ENCODE measurements around the gene SLIT1.

Gene SLIT1

DNA sequence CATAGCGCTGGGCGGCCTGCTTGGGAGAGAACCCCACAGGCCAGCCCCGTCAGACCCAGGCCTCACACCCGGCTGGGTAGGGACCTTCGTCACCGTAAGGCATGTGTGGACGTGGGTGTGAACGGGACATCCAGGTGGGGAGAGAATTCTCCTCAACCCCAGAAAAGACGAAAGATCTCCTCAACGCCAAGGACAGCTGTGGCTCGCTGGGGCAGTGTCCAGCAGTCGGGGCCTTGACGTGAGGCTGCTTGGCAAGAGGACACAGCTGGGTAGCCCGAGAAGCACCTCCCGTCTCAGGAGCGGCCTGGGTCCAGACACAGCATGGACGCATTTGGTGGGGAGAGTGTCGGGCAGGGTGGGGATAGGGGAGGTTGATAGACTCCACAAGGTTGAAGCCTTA is 1.2 kb upstream of the SLIT1 start:
- POLR2A ChIA-PET = no interaction called here

DNA sequence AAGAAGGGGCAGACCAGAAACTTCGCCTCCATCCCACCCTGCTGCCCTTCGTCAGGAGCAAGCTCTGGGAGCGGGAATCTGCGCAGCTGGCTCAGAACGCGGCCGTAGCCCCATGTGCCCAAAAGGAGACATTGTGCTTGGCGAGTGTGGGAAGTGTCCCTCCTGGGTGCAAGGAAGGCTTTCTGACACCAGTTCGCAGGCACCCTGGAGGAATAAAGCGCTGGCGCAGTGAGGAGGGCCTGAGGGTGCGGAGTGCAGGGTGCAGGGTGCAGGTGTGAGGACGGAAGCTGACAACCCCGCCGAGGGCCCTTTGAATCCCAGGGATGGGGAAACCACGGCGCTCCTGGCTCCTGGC is 811 bp downstream of the SLIT1 start:
- DNase-seq (ENCODE audit: extremely low spot score) = no peak
- ChIA-PET POLR2A (no interaction called here), CTCF (interaction anchor here (1.6 kb wide), 1 partner anchor 11 kb away, joined by 6 read pairs; no protein-coding TSS in a partner anchor)
- no peak for TF ChIP-seq FOXK2 (IDR thresholded peaks at IDR 0.05)
- TF ChIP-seq LEF1 (IDR thresholded peaks at IDR 0.05; ENCODE audit: borderline replicate concordance) = no peak
- TF ChIP-seq FOXM1 (IDR thresholded peaks at IDR 0.05; ENCODE audit: borderline replicate concordance) = no peak
- TF ChIP-seq TARDBP (IDR thresholded peaks at IDR 0.05) = no peak
- TF ChIP-seq CTBP1 (IDR thresholded peaks at IDR 0.05; ENCODE audit: borderline replicate concordance) = no peak
- no peak for TF ChIP-seq ZNF384 (IDR thresholded peaks at IDR 0.05)
- TF ChIP-seq ELF4 (IDR thresholded peaks at IDR 0.05) = no peak
- TF ChIP-seq NFRKB (IDR thresholded peaks at IDR 0.05) = no peak

More for the DNA sequence above, 1.2 kb upstream of the SLIT1 start:
- TF ChIP-seq FOXM1 (IDR thresholded peaks at IDR 0.05; ENCODE audit: borderline replicate concordance) (no peak), HDGF (IDR thresholded peaks at IDR 0.05; ENCODE audit: borderline replicate concordance) (no peak), NFRKB (IDR thresholded peaks at IDR 0.05) (no peak), SP1 (IDR thresholded peaks at IDR 0.05) (no peak), BHLHE40 (IDR thresholded peaks at IDR 0.05; ENCODE audit: borderline replicate concordance) (no peak), L3MBTL2 (conservative IDR thresholded peaks at IDR 0.05) (no peak)
- CTCF ChIA-PET = no interaction called here
- DNase-seq (ENCODE audit: extremely low spot score) = no peak

DNA sequence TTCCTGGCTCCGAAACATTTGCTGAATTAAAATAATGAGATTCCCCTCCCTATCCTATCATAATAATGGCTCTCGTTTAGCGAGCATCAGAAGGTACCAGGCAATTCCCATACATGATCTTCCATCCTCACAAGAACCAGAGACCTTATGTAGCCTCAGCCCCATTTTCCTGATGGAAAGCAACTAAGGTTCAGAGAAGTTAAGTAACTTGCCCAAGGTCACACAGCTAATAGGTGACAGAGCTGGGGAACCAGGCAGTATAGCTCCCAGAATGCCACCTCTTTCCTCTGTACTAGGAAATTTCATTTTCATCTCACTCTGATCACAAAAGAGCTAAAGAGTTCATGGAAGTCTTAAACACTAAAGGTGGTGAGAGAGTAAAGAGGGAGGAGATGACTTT is 2.4 kb downstream of the SLIT1 start:
- TF ChIP-seq CTBP1 (IDR thresholded peaks at IDR 0.05; ENCODE audit: borderline replicate concordance) = no peak
- TF ChIP-seq LEF1 (IDR thresholded peaks at IDR 0.05; ENCODE audit: borderline replicate concordance) = no peak
- no peak for TF ChIP-seq FOXK2 (IDR thresholded peaks at IDR 0.05)
- no peak for TF ChIP-seq L3MBTL2 (conservative IDR thresholded peaks at IDR 0.05)
- no peak for TF ChIP-seq ELF4 (IDR thresholded peaks at IDR 0.05)
- no peak for TF ChIP-seq ARNT (IDR thresholded peaks at IDR 0.05)
- TF ChIP-seq SP1 (IDR thresholded peaks at IDR 0.05) = no peak
- no peak for TF ChIP-seq FOXM1 (IDR thresholded peaks at IDR 0.05; ENCODE audit: borderline replicate concordance)
- no peak for DNase-seq (ENCODE audit: extremely low spot score)
- POLR2A ChIA-PET = no interaction called here
- CTCF ChIA-PET = no interaction called here

DNA sequence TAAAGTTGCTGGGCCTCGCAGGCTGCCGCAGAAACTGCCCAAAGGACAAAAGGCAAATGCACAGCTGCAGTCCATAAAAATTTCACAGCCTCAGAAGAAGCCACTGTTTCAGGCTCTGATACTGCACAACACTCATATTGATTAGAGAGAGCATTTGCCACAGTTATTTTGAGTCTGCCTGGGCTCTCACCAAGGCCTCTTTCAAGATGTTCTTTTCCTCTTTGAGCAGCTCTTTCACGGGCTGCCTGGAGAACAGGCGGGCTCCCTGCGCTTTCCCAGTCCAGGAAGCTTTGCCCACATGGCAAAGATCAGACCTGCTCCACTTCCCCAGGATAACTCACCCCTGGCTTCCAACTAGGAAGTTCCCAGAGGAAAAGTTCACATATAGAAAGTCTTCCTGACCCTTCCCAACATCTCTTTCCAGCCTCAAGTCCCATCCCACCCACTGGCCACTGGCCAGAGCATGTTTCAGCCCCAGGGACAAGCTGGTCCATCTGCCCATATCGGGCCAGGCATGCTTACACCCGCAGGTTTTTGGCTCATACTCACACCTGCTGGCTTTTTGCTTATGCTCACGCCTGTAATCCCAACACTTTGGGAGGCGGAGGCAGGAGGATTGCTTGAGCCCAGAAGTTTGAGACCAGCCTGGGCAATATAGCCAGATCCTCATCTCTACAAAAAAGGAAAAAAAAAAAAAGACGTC is 3.3 kb downstream of the SLIT1 start:
- POLR2A ChIA-PET = no interaction called here
- TF ChIP-seq BHLHE40 (IDR thresholded peaks at IDR 0.05; ENCODE audit: borderline replicate concordance) (no peak), FOXA1 (IDR thresholded peaks at IDR 0.05) (no peak), SP1 (IDR thresholded peaks at IDR 0.05) (no peak), LEF1 (IDR thresholded peaks at IDR 0.05; ENCODE audit: borderline replicate concordance) (no peak), CTBP1 (IDR thresholded peaks at IDR 0.05; ENCODE audit: borderline replicate concordance) (no peak), TARDBP (IDR thresholded peaks at IDR 0.05) (no peak)
- TF ChIP-seq, protein P1, sequence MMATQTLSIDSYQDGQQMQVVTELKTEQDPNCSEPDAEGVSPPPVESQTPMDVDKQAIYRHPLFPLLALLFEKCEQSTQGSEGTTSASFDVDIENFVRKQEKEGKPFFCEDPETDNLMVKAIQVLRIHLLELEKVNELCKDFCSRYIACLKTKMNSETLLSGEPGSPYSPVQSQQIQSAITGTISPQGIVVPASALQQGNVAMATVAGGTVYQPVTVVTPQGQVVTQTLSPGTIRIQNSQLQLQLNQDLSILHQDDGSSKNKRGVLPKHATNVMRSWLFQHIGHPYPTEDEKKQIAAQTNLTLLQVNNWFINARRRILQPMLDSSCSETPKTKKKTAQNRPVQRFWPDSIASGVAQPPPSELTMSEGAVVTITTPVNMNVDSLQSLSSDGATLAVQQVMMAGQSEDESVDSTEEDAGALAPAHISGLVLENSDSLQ (IDR thresholded peaks at IDR 0.05) = no peak
- no peak for DNase-seq (ENCODE audit: extremely low spot score)
- CTCF ChIA-PET = no interaction called here

DNA sequence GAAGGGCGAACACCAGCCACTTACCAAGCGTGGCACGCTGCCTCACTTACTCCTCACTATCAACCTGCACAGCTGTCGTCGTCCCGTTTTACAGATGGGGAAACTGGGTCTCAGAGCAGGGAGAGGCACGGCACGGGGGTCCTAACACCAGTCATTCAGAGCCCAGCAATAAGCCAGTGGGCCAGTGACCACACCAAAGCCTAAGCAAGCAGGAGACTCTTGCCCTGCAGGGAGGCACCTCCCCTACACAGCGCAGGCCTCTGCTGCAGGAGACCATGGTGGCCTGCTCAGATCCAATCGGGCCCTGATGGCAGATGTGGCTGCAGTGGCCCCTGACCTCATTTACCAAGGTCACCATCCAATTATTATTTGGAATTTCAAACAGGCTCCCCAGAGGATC is 4.8 kb downstream of the SLIT1 start:
- DNase-seq (ENCODE audit: extremely low spot score) = no peak
- ChIA-PET CTCF (interaction anchor here (1.0 kb wide), 1 partner anchor 17 kb away, joined by 3 read pairs; no protein-coding TSS in a partner anchor), POLR2A (no interaction called here)
- TF ChIP-seq SP1 (IDR thresholded peaks at IDR 0.05) (no peak), ZNF384 (IDR thresholded peaks at IDR 0.05) (no peak), L3MBTL2 (conservative IDR thresholded peaks at IDR 0.05) (no peak), ELF4 (IDR thresholded peaks at IDR 0.05) (no peak), NFRKB (IDR thresholded peaks at IDR 0.05) (no peak), FOXA1 (IDR thresholded peaks at IDR 0.05) (no peak), CTBP1 (IDR thresholded peaks at IDR 0.05; ENCODE audit: borderline replicate concordance) (no peak), FOXM1 (IDR thresholded peaks at IDR 0.05; ENCODE audit: borderline replicate concordance) (no peak), HDGF (IDR thresholded peaks at IDR 0.05; ENCODE audit: borderline replicate concordance) (no peak), SUZ12 (IDR thresholded peaks at IDR 0.05) (no peak), BHLHE40 (IDR thresholded peaks at IDR 0.05; ENCODE audit: borderline replicate concordance) (no peak), TARDBP (IDR thresholded peaks at IDR 0.05) (no peak), ARNT (IDR thresholded peaks at IDR 0.05) (no peak), FOXK2 (IDR thresholded peaks at IDR 0.05) (no peak), LEF1 (IDR thresholded peaks at IDR 0.05; ENCODE audit: borderline replicate concordance) (no peak)
- TF ChIP-seq, protein P1 (IDR thresholded peaks at IDR 0.05) = no peak

DNA sequence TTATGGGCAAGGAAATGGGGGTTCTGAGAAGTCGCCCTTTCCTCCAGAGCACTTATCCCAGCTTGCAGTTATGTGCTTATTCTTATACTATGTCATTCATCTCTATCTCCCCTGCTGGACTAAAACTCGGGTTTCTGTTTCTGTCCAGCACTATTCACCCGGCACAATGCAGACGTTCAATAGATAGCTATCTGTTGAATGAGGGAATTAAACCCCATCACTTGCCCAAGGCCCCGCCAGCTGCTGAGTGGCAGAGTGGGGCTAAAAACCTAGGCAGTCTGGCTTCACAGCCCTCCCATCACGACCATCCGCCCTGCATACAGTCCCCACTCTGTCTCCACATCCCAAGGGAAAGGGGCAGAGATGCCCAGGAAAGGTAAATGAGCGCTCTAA is 5.4 kb downstream of the SLIT1 start:
- no peak for DNase-seq (ENCODE audit: extremely low spot score)
- TF ChIP-seq FOXM1 (IDR thresholded peaks at IDR 0.05; ENCODE audit: borderline replicate concordance) (no peak), SUZ12 (IDR thresholded peaks at IDR 0.05) (no peak), ARNT (IDR thresholded peaks at IDR 0.05) (no peak)
- ChIA-PET CTCF (interaction anchor here (1.0 kb wide), 1 partner anchor 18 kb away, joined by 3 read pairs; no protein-coding TSS in a partner anchor), POLR2A (no interaction called here)

DNA sequence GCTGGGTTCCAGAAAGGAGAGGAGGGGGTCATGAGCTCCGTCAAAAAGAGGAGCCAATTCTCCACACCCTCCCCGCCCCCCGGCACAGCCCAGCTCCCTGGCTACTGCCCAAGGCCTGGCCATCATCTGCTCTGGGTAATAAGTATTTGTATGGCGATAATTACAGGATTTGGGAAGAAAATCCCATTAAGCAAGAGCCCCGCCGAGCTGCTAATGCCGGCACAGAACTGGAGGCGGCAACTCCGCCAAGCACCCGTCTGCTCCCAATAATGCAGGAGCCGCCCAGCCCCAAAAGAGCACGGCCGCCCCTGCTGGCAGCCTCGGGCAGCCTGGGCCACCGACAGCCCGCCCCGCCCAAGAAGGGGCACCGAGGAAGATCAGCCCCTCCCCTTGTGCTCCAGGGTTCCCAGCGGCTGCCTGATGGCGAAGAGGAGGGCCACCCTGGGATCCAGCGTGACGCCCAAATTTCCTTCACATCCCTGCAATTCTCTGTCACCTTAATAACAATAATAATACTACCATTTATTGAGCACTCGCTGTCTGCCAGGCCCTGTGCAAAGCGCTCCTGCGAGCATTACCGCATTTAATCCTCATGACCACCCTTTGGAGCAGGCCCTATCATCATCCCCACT is 5.9 kb downstream of the SLIT1 start:
- TF ChIP-seq FOXM1 (IDR thresholded peaks at IDR 0.05; ENCODE audit: borderline replicate concordance) (no peak), L3MBTL2 (conservative IDR thresholded peaks at IDR 0.05) (no peak), ELF4 (IDR thresholded peaks at IDR 0.05) (no peak), FOXA1 (IDR thresholded peaks at IDR 0.05) (no peak), SUZ12 (IDR thresholded peaks at IDR 0.05) (no peak), NFRKB (IDR thresholded peaks at IDR 0.05) (no peak), LEF1 (IDR thresholded peaks at IDR 0.05; ENCODE audit: borderline replicate concordance) (no peak), SP1 (IDR thresholded peaks at IDR 0.05) (no peak), HDGF (IDR thresholded peaks at IDR 0.05; ENCODE audit: borderline replicate concordance) (no peak), CTBP1 (IDR thresholded peaks at IDR 0.05; ENCODE audit: borderline replicate concordance) (no peak), ARNT (IDR thresholded peaks at IDR 0.05) (no peak), BHLHE40 (IDR thresholded peaks at IDR 0.05; ENCODE audit: borderline replicate concordance) (no peak), ZNF384 (IDR thresholded peaks at IDR 0.05) (no peak), TARDBP (IDR thresholded peaks at IDR 0.05) (no peak)
- DNase-seq (ENCODE audit: extremely low spot score) = no peak
- ChIA-PET POLR2A (no interaction called here), CTCF (interaction anchor here (1.0 to 1.7 kb wide), 2 partner anchors 17 to 18 kb away, joined by 3 read pairs; no protein-coding TSS in a partner anchor)
